Gastrocnemius medialis (tissue), 4 donors: Measurements from ENCODE around the gene ZEB2. TPM values are rescaled to one million over a fixed set of nuclear protein-coding genes. Genes with fewer than 3 reads are reported as not detected.

ENCODE experiments used
- ATAC-seq, 2 donors: fragments of 150-250 bp; one replicate each; pipeline ENCODE4 v1.9.1; 2016
- DNase-seq, 2 donors: peaks; one replicate each; pipeline ENCODE4 v3.0.0-alpha.2; 2019
- H3K27ac ChIP-seq, 4 donors: fragments of 200-600 bp; sonication (generic); 1 replicate in 1 of 4; 2 replicates in 3 of 4; pipeline ENCODE4 v1.5.1; 2016 to 2018; ENCODE audit warnings: mild to moderate bottlenecking in 2 of 4, moderate library complexity in 1 of 4
- H3K27me3 ChIP-seq, 3 donors: fragments of 200-600 bp; sonication (generic) in 2 of 3; 1 replicate in 1 of 3; 2 replicates in 2 of 3; pipeline versions ENCODE4 v1.5.1 to v1.6.0; 2016 to 2019; ENCODE audit warnings: mild to moderate bottlenecking in 1 of 3, moderate library complexity in 1 of 3
- H3K36me3 ChIP-seq, 2 donors: fragments of 200-600 bp; sonication (generic) in 1 of 2; one replicate each; pipeline ENCODE4 v1.5.1; 2017 to 2018
- H3K4me1 ChIP-seq, 2 donors: fragments of 200-600 bp; sonication (generic) in 1 of 2; one replicate each; pipeline ENCODE4 v1.5.1; 2016 to 2017; ENCODE audit warnings: mild to moderate bottlenecking in 2 of 2
- H3K4me3 ChIP-seq, 4 donors: fragments of 200-600 bp; sonication (generic) in 3 of 4; 1 replicate in 1 of 4; 2 replicates in 3 of 4; pipeline ENCODE4 v1.5.1; 2016 to 2019; ENCODE audit warnings: mild to moderate bottlenecking in 2 of 4
- H3K9me3 ChIP-seq, 3 donors: fragments of 200-600 bp; sonication (generic) in 2 of 3; 1 replicate in 1 of 3; 2 replicates in 2 of 3; pipeline ENCODE4 v1.5.1; 2016 to 2019
- POLR2A ChIP-seq, 2 donors: fragments of 450-650 bp; IDR thresholded peaks; one replicate each; pipeline ENCODE4 v1.6.1; 2017; ENCODE audit warnings: antibody characterized with exemption in 2 of 2, mild to moderate bottlenecking in 2 of 2, moderate library complexity in 2 of 2
- in situ Hi-C, 4 donors: fragments of 200-750 bp; cut with MboI; loops; one replicate each; pipeline versions ENCODE4 v1.15.0 to v1.8.0; 2017; ENCODE audit warnings: low sequenced_read_pairs in 4 of 4
- intact Hi-C: fragments of 100-400 bp; cut with DNase I; formaldehyde crosslinking; loops from one replicate; pipeline ENCODE4 v1.15.1; 2023; ENCODE audit warnings: low total_unique reads
- total RNA-seq, 4 donors: library from RNA; depleted of rRNA; stranded (reverse); fragments of >200 nt; gene quantifications; one replicate each; pipeline versions ENCODE4 v1.1.0 to v1.2.3, GENCODE V29; 2016
- TF ChIP-seq, protein P1 (sequence below), 5 experiments: fragments of 450-650 bp in 3 of 5; fragments of 200-600 bp in 2 of 5; sonication (generic) in 2 of 5; IDR thresholded peaks in 4 of 5; conservative IDR thresholded peaks in 1 of 5; 1 replicate in 4 of 5; 2 replicates in 1 of 5; pipeline ENCODE4 v1.5.1; 2016 to 2019; ENCODE audit warnings: antibody characterized with exemption in 5 of 5, mild to moderate bottlenecking in 3 of 5, moderate library complexity in 3 of 5

The ZEB2 gene
- total RNA-seq, 4 donors from 2014 or later = 21.2 to 27.6 (median 22.9) TPM

DNA sequence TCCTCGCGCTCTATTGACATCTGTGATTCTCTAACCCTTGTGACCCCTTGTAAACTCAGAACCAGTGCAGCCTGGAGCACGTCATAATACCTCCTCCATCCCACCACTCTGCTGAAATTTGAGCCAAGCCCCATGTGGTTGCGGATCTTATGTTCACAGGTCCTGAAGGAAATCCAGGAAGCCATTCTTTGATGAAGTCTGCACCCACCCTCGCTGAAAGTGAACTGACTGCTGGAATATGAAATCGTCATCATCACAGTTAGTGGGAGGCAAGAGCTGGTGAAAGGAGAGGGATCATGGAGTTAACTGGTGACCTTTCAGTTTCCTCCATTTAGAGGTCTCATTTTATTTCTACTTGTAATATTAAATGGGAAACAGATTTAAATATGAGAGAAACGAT is 21.6 kb downstream of the ZEB2 start:
- intact Hi-C loops = no loop called here
- Histone ChIP-seq H3K4me1 (peaks cover 29% of the 10 kb centered on the region in 2 donors), H3K4me3 (no peak overlapping the region), H3K9me3 (no peaks in the 10 kb centered on the region), H3K36me3 (no peaks in the 10 kb centered on the region), H3K27ac (peak overlapping the region in 3 of 4 donors; percentile 0 to 28 (median 11)), H3K27me3 (no peaks in the 10 kb centered on the region)
- no peak for ATAC-seq
- TF ChIP-seq, protein P1, sequence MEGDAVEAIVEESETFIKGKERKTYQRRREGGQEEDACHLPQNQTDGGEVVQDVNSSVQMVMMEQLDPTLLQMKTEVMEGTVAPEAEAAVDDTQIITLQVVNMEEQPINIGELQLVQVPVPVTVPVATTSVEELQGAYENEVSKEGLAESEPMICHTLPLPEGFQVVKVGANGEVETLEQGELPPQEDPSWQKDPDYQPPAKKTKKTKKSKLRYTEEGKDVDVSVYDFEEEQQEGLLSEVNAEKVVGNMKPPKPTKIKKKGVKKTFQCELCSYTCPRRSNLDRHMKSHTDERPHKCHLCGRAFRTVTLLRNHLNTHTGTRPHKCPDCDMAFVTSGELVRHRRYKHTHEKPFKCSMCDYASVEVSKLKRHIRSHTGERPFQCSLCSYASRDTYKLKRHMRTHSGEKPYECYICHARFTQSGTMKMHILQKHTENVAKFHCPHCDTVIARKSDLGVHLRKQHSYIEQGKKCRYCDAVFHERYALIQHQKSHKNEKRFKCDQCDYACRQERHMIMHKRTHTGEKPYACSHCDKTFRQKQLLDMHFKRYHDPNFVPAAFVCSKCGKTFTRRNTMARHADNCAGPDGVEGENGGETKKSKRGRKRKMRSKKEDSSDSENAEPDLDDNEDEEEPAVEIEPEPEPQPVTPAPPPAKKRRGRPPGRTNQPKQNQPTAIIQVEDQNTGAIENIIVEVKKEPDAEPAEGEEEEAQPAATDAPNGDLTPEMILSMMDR (IDR thresholded peaks at IDR 0.05 in 4 of 5, conservative IDR thresholded peaks at IDR 0.05 in 1 of 5) = no peak
- TF ChIP-seq POLR2A (IDR thresholded peaks at IDR 0.05) = no peak
- in situ Hi-C loops = no loop called here
- no peak for DNase-seq

GRCh38 chr2:144496977-144497598 is 22.8 kb downstream of the ZEB2 start:
- no peaks in the 10 kb centered on the region for H3K27me3 ChIP-seq
- intact Hi-C loops = no loop called here
- no peaks in the 10 kb centered on the region for H3K36me3 ChIP-seq
- TF ChIP-seq, protein P1 (IDR thresholded peaks at IDR 0.05 in 4 of 5, conservative IDR thresholded peaks at IDR 0.05 in 1 of 5) = no peak
- no peak for TF ChIP-seq POLR2A (IDR thresholded peaks at IDR 0.05)
- DNase-seq (no peak), ATAC-seq (no peak)
- H3K27ac ChIP-seq = peak overlapping the region in 2 of 4 donors; percentile 4 to 54
- no peaks in the 10 kb centered on the region for H3K9me3 ChIP-seq
- in situ Hi-C loops = no loop called here
- H3K4me1 ChIP-seq = peaks cover 19 to 28% of the 10 kb centered on the region in 2 donors
- no peak overlapping the region for H3K4me3 ChIP-seq

DNA sequence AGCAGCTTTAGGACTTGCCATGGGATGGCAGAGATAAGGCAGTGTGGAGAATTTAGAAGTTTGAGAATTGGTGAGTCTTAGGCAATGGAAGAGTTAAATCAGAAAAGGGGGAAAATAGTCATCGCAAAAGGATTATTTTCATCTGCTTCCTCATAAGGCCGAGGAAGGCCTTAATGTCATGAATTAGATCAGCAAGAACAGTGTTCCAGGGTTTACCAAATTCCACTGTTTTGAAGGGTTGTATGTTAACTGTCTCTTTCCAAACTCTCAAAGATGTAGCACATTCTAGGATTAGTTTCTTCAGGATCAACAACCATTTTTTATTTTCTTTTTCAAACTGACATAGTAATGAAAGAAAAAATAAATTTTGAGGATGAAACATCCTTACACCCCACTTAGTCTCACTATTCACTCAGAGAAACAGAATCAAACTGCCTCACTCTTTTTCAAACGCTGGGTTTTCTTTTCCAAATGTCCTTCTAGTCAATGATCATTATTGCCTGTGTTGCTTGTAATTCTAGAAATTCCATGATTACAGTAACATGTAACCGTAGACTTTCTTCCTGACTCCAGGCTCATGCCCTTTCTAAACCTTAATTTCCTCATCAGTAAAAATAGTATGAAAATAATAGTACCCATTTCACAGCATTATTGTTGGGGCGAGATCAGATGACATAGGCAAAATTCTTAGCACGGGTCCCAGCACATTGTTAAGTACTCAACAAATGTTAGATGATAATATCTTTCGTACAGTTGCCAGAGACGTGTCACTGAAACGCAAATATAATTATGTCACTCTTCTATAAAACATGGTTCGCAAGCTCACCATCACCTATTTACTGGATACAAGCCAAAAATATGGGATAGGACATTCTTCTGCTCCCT is 23.6 kb downstream of the ZEB2 start:
- no peaks in the 10 kb centered on the region for H3K27me3 ChIP-seq
- intact Hi-C loops (no loop called here), in situ Hi-C loops (no loop called here)
- no peaks in the 10 kb centered on the region for H3K36me3 ChIP-seq
- no peak overlapping the region for H3K4me3 ChIP-seq
- DNase-seq (no peak), ATAC-seq (no peak)
- H3K9me3 ChIP-seq = no peaks in the 10 kb centered on the region
- peaks cover 15 to 28% of the 10 kb centered on the region in 2 donors for H3K4me1 ChIP-seq
- peak overlapping the region in 3 of 4 donors; percentile 25 to 54 (median 36) for H3K27ac ChIP-seq
- TF ChIP-seq POLR2A (IDR thresholded peaks at IDR 0.05) = no peak
- TF ChIP-seq, protein P1 (IDR thresholded peaks at IDR 0.05 in 4 of 5, conservative IDR thresholded peaks at IDR 0.05 in 1 of 5) = no peak

DNA sequence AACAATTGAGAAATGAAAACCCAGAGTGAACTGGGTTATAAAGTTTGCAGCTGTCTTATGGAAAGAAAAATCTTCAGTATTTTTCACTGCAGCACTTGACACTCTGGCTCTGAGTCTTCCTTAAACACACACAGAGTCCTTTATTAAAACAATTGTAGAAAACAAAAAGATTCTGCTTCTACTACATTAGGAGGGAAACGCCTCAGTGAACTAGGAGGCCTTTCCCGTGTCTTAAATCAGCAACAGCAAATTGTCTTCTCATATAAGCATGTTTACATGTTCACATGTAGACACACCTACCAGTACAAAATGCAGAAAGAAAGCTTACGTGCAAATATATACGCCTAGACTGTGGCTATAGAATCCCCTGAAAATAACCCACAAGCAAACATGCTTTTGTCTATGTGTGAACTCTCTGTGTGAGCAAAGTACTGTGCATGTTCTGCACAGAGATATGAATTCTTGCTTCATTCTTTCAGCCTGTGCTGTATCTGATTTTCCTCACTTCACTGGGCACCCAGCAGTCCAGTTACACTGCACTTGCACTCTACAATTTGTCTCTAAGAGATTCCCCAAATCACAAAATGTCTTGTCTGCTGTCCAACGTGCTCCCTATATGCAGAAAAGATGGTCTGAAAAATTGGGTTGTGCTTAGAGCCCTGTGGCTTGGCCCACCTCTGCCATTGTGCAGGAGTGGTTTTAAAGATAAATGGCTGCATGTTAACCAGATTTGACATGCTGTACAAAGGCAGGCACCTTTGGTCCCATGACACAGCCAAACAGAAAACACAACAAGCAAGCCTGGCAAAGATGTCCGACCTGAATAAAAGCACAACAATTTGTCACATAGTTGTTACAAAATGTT is 24.5 kb downstream of the ZEB2 start:
- no peaks in the 10 kb centered on the region for H3K27me3 ChIP-seq
- no peak overlapping the region for H3K4me3 ChIP-seq
- ATAC-seq = no peak
- H3K36me3 ChIP-seq = no peaks in the 10 kb centered on the region
- DNase-seq = no peak
- H3K4me1 ChIP-seq = peaks cover 15 to 28% of the 10 kb centered on the region in 2 donors
- intact Hi-C loops = no loop called here
- no peaks in the 10 kb centered on the region for H3K9me3 ChIP-seq
- TF ChIP-seq, protein P1 (IDR thresholded peaks at IDR 0.05 in 4 of 5, conservative IDR thresholded peaks at IDR 0.05 in 1 of 5) = no peak
- TF ChIP-seq POLR2A (IDR thresholded peaks at IDR 0.05) = no peak
- peak overlapping the region in 3 of 4 donors; percentile 25 to 54 (median 36) for H3K27ac ChIP-seq
- in situ Hi-C loops = no loop called here
